Natural killer cell (primary cell): ENCODE measurements around the gene INSM1. TPM values are rescaled to one million over a fixed set of nuclear protein-coding genes. Genes with fewer than 3 reads are reported as not detected.

Experiments used
- ATAC-seq, 3 donors: fragments of 150-1000 bp in 2 of 3; fragments of 200-7000 bp in 1 of 3; cut with Tn5 transposase; 1 replicate in 1 of 3; 2 replicates in 2 of 3; pipeline ENCODE4 v1.10.0; 2021; ENCODE audit warnings: mild to moderate bottlenecking in 2 of 3, moderate library complexity in 2 of 3
- DNase-seq, 2 donors: peaks; one replicate each; pipeline versions ENCODE4 v3.0.0 to v3.0.0-alpha.2; 2013 to 2021; ENCODE audit warnings: mixed read lengths in 1 of 2
- H3K27ac ChIP-seq: one replicate; pipeline ENCODE4 v1.5.1; 2013; ENCODE audit warnings: mild to moderate bottlenecking, low read length
- H3K27me3 ChIP-seq: one replicate; pipeline ENCODE4 v1.6.1; 2013; ENCODE audit warnings: low read length; ENCODE audit not compliant: control insufficient read depth, insufficient read depth
- H3K36me3 ChIP-seq: one replicate; pipeline ENCODE4 v1.6.1; 2013; ENCODE audit warnings: low read length; ENCODE audit not compliant: control insufficient read depth, insufficient read depth
- H3K4me1 ChIP-seq: one replicate; pipeline ENCODE4 v1.6.1; 2013; ENCODE audit warnings: low read length; ENCODE audit not compliant: control insufficient read depth, insufficient read depth
- H3K4me3 ChIP-seq: one replicate; pipeline ENCODE4 v1.5.1; 2013; ENCODE audit warnings: low read length
- H3K9me3 ChIP-seq: one replicate; pipeline ENCODE4 v1.6.1; 2013; ENCODE audit warnings: low read length; ENCODE audit not compliant: control insufficient read depth, insufficient read depth
- H3K27ac Mint-ChIP-seq, 2 donors: one replicate each; pipeline ENCODE4 v1.8.0; 2022; ENCODE audit warnings: mild to moderate bottlenecking in 2 of 2, mixed read lengths in 2 of 2, moderate library complexity in 1 of 2
- H3K27me3 Mint-ChIP-seq, 2 donors: one replicate each; pipeline ENCODE4 v1.8.0; 2022; ENCODE audit warnings: low read depth in 2 of 2, mixed read lengths in 2 of 2
- H3K36me3 Mint-ChIP-seq: one replicate; pipeline ENCODE4 v1.8.0; 2022; ENCODE audit warnings: mixed read lengths
- H3K4me1 Mint-ChIP-seq, 2 donors: one replicate each; pipeline ENCODE4 v1.8.0; 2022; ENCODE audit warnings: mixed read lengths in 2 of 2
- H3K4me3 Mint-ChIP-seq: one replicate; pipeline ENCODE4 v1.8.0; 2022; ENCODE audit warnings: mild to moderate bottlenecking, moderate library complexity, mixed read lengths
- H3K9me3 Mint-ChIP-seq, 2 donors: one replicate each; pipeline ENCODE4 v1.8.0; 2022; ENCODE audit warnings: mixed read lengths in 2 of 2
- WGBS: methylation state at CpG from one replicate; pipeline ENCODE4 v1.1.7; 2013; ENCODE audit warnings: missing lambda C conversion rate; ENCODE audit not compliant: insufficient coverage; 5-methylcytosine and 5-hydroxymethylcytosine counted together
- intact Hi-C: fragments of 100-400 bp; cut with micrococcal nuclease; formaldehyde crosslinking; loops from one replicate; pipeline ENCODE4 v1.14.2; 2022
- total RNA-seq, 4 donors: library from RNA; stranded (reverse); fragments of 120-200 nt in 1 of 4; gene quantifications; one replicate each; pipeline versions ENCODE4 v1.2.3 to v1.2.4, GENCODE V29; 2013 to 2022
- TF ChIP-seq, protein P1 (sequence below): fragments of 200-600 bp; IDR thresholded peaks from one replicate; pipeline ENCODE4 v1.8.0; 2022; ENCODE audit warnings: antibody characterized with exemption

Gene INSM1
- total RNA-seq, 3 donors from 2014 or later (not counting 1 experiment from before 2014, with no cell fraction given) = not detected

GRCh38 chr20:20375862-20376261 lies 8.0 kb downstream of the INSM1 start:
- ATAC-seq = no peak
- Mint-ChIP-seq H3K36me3 (no peaks in the 10 kb centered on the region), H3K27ac (no peak overlapping the region), H3K4me1 (no peaks in the 10 kb centered on the region), H3K4me3 (no peak overlapping the region), H3K9me3 (no peaks in the 10 kb centered on the region), H3K27me3 (peaks cover 52 to 56% of the 10 kb centered on the region in 2 donors)
- WGBS = 61% methylated on average over 8 of the region's 8 CpGs
- peaks cover 10% of the 10 kb centered on the region for H3K27me3 ChIP-seq
- H3K9me3 ChIP-seq = no peaks in the 10 kb centered on the region
- intact Hi-C loops = no loop called here
- TF ChIP-seq, protein P1, sequence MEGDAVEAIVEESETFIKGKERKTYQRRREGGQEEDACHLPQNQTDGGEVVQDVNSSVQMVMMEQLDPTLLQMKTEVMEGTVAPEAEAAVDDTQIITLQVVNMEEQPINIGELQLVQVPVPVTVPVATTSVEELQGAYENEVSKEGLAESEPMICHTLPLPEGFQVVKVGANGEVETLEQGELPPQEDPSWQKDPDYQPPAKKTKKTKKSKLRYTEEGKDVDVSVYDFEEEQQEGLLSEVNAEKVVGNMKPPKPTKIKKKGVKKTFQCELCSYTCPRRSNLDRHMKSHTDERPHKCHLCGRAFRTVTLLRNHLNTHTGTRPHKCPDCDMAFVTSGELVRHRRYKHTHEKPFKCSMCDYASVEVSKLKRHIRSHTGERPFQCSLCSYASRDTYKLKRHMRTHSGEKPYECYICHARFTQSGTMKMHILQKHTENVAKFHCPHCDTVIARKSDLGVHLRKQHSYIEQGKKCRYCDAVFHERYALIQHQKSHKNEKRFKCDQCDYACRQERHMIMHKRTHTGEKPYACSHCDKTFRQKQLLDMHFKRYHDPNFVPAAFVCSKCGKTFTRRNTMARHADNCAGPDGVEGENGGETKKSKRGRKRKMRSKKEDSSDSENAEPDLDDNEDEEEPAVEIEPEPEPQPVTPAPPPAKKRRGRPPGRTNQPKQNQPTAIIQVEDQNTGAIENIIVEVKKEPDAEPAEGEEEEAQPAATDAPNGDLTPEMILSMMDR = no peak
- no peak overlapping the region for H3K27ac ChIP-seq
- no peak for DNase-seq
- no peak overlapping the region for H3K4me3 ChIP-seq
- no peaks in the 10 kb centered on the region for H3K36me3 ChIP-seq
- no peaks in the 10 kb centered on the region for H3K4me1 ChIP-seq

DNA sequence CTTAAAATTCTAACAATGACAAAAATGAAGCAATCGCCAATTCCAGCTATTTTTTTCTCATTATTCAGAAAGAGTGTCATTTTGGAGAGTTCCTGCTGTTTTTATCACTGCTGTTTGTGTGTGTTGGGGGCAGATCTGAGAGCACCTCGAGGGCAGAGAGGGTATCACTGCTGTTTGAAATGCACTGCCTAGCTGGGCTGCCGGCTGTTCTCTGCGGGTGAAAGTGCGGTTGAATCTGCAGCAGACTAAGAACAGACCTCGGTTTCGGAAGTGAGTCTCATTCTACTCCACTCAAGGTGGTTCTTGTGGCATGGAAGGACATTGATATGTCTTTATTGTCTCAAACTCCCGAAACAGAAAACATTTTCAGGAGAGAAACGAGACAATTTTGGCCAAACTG lies 18.3 kb downstream of the INSM1 start:
- Histone ChIP-seq H3K27ac (no peak overlapping the region), H3K9me3 (no peaks in the 10 kb centered on the region), H3K4me3 (no peak overlapping the region), H3K27me3 (no peaks in the 10 kb centered on the region), H3K4me1 (no peaks in the 10 kb centered on the region), H3K36me3 (no peaks in the 10 kb centered on the region)
- TF ChIP-seq, protein P1 = no peak
- ATAC-seq (no peak), DNase-seq (no peak)
- Mint-ChIP-seq H3K27me3 (peaks cover 2 to 6% of the 10 kb centered on the region in 2 donors), H3K4me3 (no peak overlapping the region), H3K4me1 (no peaks in the 10 kb centered on the region), H3K36me3 (no peaks in the 10 kb centered on the region), H3K9me3 (no peaks in the 10 kb centered on the region), H3K27ac (no peak overlapping the region)
- intact Hi-C loops = no loop called here
- WGBS = 86% methylated on average over 7 of the region's 9 CpGs

DNA sequence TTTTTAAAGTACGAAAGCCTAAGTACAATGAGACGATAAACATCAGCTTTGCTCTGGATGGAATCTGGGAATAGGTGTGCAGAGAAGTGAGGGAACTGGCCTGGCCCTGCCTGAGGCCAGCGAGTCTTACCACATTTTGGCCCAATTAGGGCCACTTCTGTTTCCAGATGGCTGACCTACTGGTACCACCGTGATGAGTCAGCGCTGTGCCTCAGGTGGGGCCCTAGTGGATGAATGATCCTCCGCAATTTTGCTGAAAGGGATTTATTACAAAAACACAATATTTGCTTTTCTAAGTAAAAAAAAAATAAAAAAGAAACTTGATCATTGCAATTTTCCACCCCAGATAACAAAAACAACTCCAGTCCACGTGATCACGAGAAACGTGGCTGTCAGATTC lies 22.5 kb downstream of the INSM1 start:
- Mint-ChIP-seq H3K36me3 (no peaks in the 10 kb centered on the region), H3K9me3 (no peaks in the 10 kb centered on the region), H3K4me1 (no peaks in the 10 kb centered on the region), H3K27me3 (no peaks in the 10 kb centered on the region), H3K4me3 (no peak overlapping the region), H3K27ac (no peak overlapping the region)
- H3K9me3 ChIP-seq = no peaks in the 10 kb centered on the region
- intact Hi-C loops = no loop called here
- no peaks in the 10 kb centered on the region for H3K27me3 ChIP-seq
- DNase-seq = no peak
- H3K4me1 ChIP-seq = no peaks in the 10 kb centered on the region
- H3K36me3 ChIP-seq = no peaks in the 10 kb centered on the region
- ATAC-seq = no peak
- no peak overlapping the region for H3K4me3 ChIP-seq
- no peak overlapping the region for H3K27ac ChIP-seq
- 97% methylated on average over 8 of the region's 9 CpGs for WGBS
- TF ChIP-seq, protein P1 = no peak

DNA sequence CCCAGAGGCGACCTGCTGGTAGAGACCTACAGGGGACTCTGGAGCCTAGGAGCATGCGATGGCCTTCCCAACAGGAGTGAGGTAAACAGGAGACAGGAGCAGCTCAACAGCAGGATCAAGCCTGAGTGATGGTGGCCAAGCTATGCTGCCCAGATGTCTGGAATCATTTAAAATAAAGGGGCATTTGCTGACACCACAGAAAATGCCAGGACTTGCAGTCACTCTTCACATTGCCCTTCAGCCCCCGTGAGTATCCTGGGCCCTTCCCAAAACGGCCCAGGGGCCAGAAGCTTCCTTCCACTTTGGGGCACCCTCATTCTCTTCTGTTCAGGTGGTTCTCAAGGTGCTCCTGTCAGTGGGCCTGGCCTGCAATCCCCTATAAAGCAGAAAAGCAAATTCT lies 23.2 kb downstream of the INSM1 start:
- Histone ChIP-seq H3K9me3 (no peaks in the 10 kb centered on the region), H3K4me1 (no peaks in the 10 kb centered on the region), H3K27ac (no peak overlapping the region), H3K36me3 (peaks cover 3% of the 10 kb centered on the region), H3K4me3 (no peak overlapping the region), H3K27me3 (no peaks in the 10 kb centered on the region)
- no peak for DNase-seq
- WGBS = 86% methylated on average over 4 of the region's 4 CpGs
- intact Hi-C loops = no loop called here
- ATAC-seq = no peak
- H3K27ac Mint-ChIP-seq = no peak overlapping the region
- H3K9me3 Mint-ChIP-seq = no peaks in the 10 kb centered on the region
- TF ChIP-seq, protein P1 = no peak
- no peaks in the 10 kb centered on the region for H3K4me1 Mint-ChIP-seq
- no peaks in the 10 kb centered on the region for H3K36me3 Mint-ChIP-seq
- H3K4me3 Mint-ChIP-seq = no peak overlapping the region
- no peaks in the 10 kb centered on the region for H3K27me3 Mint-ChIP-seq
